Superior temporal gyrus (tissue), 1 donor: ENCODE data around the gene PAXX.

Experiments used
- DNase-seq: peaks from one replicate; pipeline ENCODE4 v3.0.0-alpha.2; 2016; ENCODE audit errors: extremely low spot score

Gene PAXX

GRCh38 chr9:136981588-136982231, 10.5 kb upstream of the PAXX start:
- peak; percentile 58 for DNase-seq

GRCh38 chr9:136982232-136983051, 9.8 kb upstream of the PAXX start, which contains the start of gene LCNL1:
LCNL1 (plus strand) TSS chr9:136982993; CDS start chr9:136983587, 594 bp downstream.
- DNase-seq = peak; percentile 48

GRCh38 chr9:136983167-136983566, 9.1 kb upstream of the PAXX start:
- DNase-seq = no peak

GRCh38 chr9:136983656-136984314, 8.4 kb upstream of the PAXX start:
- no peak for DNase-seq

- DNase-seq = no peak
Observed at GRCh38 chr9:136984464-136985026, 7.7 kb upstream of the PAXX start.

GRCh38 chr9:136985027-136985602, 7.1 kb upstream of the PAXX start:
- no peak for DNase-seq

- no peak for DNase-seq
Observed at GRCh38 chr9:136985853-136986252, 6.4 kb upstream of the PAXX start.

- DNase-seq = no peak
Observed at GRCh38 chr9:136988872-136989271, 3.4 kb upstream of the PAXX start.

GRCh38 chr9:136990242-136990911, 1.8 kb upstream of the PAXX start:
- DNase-seq = no peak

GRCh38 chr9:136992819-136993369, 672 bp downstream of the PAXX start:
- no peak for DNase-seq

- no peak for DNase-seq
Observed at GRCh38 chr9:136994180-136994887, 2.1 kb downstream of the PAXX start.

GRCh38 chr9:136994888-136995230, 2.6 kb downstream of the PAXX start:
- no peak for DNase-seq

- no peak for DNase-seq
Observed at GRCh38 chr9:136995362-136995761, 3.1 kb downstream of the PAXX start.

- DNase-seq = no peak
Observed at GRCh38 chr9:136995772-136996311, 3.6 kb downstream of the PAXX start.

- no peak for DNase-seq
Observed at GRCh38 chr9:136996361-136997292, 4.4 kb downstream of the PAXX start, which contains the start of gene CLIC3. CLIC3 (minus strand) TSS chr9:136996568; CDS start chr9:136996543, 25 bp downstream.

- DNase-seq = no peak
Observed at GRCh38 chr9:136997371-136997770, 5.1 kb downstream of the PAXX start.

GRCh38 chr9:136997830-136998234, 5.6 kb downstream of the PAXX start:
- DNase-seq = no peak

- no peak for DNase-seq
Observed at GRCh38 chr9:137000177-137000930, 8.1 kb downstream of the PAXX start.
